GM18508 (cell line): ENCODE measurements around the gene AGAP5.
"Not testable (repeated sequence)": the region's sequence is repeated elsewhere in the genome, so short reads cannot be mapped to it uniquely, and the experiment has no call there.

Experiments used
- ATAC-seq: cut with Tn5 transposase; IDR thresholded peaks from one replicate; pipeline ENCODE4 v1.9.1; 2021; ENCODE audit warnings: moderate number of reproducible peaks; ENCODE audit not compliant: insufficient read depth, unreplicated experiment

The AGAP5 gene

DNA sequence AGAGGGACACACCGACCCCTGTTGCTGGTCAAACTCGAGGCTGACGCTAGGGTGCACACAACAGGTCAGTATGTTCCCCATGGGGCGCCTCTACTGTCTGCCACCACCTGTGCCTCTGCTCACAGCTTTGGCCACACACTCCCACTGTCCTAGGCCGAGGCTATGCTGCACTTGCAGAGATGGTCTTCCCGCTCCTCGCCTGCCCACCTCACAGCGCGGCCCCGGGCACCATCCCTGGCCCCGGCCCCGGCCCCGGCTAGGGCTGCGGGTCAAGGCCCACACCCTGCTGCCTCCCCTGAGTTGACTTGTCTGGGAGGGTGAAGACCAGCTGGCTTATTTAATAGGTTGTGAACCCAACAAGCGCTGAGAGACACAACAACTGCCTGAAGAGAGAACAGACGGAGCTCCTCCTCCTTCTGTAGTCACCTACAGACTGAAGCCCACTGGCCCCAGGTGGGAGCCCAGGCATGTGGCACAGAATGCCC is at the start of gene AGAP5:
TSS of gene AGAP5 (minus strand) at position 435 of the 485 bp plus-strand sequence. CDS start at position 81, 354 bp downstream.
- ATAC-seq = not testable (repeated sequence)

DNA sequence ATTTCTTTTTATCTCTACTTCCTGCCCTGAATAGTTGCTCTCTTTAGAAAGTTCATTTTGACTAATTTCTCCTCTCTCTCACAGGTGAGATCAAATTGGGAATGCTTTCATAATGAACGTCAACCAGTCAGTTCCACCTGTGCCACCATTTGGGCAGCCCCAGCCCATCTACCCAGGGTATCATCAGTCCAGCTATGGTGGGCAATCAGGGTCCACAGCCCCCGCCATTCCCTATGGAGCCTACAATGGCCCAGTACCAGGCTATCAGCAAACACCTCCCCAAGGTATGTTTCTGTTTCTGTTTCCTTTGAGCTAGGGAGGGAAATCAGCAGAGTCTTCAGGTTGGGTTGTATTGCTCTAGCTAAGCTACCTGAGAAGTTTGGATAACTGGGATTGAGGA is 48.8 kb upstream of the AGAP5 start:
- no peak for ATAC-seq

- no peak for ATAC-seq
These were observed 46.7 kb upstream of the AGAP5 start for GRCh38 chr10:73744664-73744975.

DNA sequence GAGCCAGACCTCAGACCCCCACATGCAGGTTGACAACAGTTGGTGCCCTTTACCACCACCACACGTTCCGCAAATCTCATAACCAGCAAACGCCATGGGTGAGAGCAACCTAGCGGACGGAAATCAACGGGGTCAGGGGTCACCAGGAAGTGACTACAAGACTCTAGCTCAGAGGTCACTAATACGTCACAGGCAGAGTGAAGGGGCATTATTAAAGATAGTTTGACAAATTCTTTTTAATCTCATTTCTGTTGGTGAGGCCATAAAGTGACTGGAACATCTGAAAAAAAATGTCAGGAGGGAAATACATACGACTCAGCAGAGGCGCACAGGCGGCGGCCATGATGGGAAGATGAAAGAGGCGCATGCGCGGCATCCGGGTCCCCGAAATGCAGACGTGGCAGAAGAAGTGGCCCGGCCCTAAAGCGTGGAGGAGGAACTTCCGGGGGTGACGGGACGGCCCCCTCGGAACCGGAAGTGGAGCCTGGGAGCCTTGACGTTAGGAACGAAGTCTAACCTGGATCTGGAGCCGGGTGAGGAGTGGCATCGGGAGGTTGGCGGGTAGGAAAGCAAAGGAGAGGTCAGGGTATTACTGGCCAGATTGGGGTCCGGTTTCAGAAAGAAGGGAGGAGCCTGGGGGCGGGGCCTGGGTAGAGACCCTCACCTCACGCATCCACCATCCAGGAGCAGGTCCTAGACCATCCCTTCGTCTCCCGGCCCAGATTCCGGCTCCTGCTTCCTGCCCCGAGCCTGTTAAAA is 46.2 kb upstream of the AGAP5 start, which contains the start of gene SEC24C:
TSS of gene SEC24C (plus strand) at position 468 of the 759 bp plus-strand sequence. CDS start 2,461 bp downstream, outside the sequence.
- peak; percentile 50 for ATAC-seq

GRCh38 chr10:73743327-73743904 is 45.5 kb upstream of the AGAP5 start:
- no peak for ATAC-seq

DNA sequence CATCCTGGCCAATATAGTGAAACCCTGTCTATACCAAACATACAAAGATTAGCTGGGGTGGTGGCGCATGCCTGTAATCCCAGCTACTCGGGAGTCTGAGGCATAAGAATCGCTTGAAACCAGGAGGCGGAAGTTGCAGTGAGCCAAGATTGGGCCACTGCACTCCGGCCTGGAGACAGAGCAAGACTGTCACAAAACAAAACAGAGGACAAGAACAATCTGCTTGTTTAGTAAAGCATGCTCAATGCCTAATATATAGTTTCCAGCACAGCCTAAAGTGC is 44.5 kb upstream of the AGAP5 start:
- no peak for ATAC-seq

- not testable (repeated sequence) for ATAC-seq
These were observed 42.8 kb upstream of the AGAP5 start for GRCh38 chr10:73740501-73741254.

DNA sequence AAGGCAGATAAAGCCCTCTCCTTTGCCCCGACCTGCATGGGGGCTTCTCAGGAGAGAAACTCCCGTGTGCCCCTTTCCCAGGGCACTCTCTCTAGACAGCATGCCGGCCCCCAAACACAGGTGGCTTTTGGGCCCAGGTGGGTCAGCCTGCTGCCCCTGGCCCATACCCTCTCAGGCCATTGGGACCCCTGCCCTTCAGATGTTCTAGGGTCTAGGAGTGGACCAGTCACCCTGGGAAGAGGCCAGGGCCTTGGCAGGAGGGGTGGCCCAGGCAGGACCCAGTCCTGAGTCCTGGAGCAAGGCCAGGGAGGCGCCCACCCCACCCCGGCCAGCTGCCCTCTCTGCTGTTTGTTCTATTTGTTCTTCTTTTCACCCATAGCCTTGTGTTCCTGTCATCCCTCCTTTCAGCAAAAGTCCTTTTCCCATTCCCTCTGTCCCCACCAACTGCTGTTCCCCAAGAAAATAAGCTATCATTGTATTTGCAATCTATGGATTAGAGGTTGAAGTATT is 36.9 kb upstream of the AGAP5 start:
- no peak for ATAC-seq

GRCh38 chr10:73734028-73734720 is 36.3 kb upstream of the AGAP5 start:
- no peak for ATAC-seq

GRCh38 chr10:73732931-73733623 is 35.2 kb upstream of the AGAP5 start:
- ATAC-seq = no peak

- ATAC-seq = no peak
These were observed 34.5 kb upstream of the AGAP5 start for GRCh38 chr10:73732426-73732825.

DNA sequence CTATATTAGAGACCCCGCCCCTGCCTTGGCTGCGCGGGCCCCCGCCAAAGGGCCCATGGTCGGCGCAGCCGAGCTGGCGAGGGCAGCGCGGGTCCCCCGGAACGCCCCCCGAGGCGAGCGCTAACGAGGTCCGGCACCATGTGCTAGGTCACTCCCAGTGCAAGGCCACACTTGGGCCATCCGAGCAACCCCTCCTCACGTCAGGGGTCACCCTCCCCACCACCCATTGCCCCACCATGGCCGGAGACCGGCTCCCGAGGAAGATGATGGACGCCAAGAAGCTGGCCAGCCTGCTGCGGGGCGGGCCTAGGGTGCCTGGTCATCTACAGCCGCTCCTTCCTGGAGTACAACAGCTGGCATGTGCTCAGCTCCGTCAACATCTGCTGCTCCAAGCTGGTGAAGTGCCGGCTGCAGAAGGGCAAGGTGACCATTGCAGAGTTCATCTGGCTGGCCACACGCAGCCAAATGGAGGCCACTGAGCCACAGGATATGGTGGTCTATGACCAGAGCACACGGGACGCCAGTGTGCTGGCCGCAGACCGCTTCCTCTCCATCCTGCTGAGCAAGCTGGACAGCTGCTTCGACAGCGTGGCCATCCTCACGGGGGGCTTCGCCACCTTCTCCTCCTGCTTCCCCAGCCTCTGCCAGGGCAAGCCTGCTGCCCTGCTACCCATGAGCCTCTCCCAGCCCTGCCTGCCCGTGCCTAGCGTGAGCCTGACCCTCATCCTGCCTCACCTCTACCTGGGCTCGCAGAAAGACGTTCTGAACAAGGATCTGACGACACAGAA is 33.9 kb upstream of the AGAP5 start:
- ATAC-seq = no peak

GRCh38 chr10:73730153-73730906 is 32.4 kb upstream of the AGAP5 start:
- ATAC-seq = no peak

DNA sequence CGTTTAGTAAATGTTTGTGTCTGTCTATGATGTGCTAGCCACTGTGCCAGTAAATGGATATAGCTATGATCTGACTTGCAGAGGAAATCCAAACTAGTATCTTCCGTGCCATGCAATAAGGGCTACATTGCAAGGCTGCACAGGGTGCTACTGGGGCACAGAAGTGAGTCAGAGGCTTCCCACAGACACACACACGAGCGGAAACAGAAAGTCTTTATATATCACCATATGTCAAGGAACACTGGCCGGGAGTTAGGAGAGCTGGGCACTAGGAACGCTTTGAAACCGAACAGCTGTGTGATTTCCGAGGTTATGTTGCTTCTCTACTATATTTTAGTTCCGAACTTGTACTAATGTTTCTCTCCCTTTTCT is 31.9 kb upstream of the AGAP5 start:
- not testable (repeated sequence) for ATAC-seq

DNA sequence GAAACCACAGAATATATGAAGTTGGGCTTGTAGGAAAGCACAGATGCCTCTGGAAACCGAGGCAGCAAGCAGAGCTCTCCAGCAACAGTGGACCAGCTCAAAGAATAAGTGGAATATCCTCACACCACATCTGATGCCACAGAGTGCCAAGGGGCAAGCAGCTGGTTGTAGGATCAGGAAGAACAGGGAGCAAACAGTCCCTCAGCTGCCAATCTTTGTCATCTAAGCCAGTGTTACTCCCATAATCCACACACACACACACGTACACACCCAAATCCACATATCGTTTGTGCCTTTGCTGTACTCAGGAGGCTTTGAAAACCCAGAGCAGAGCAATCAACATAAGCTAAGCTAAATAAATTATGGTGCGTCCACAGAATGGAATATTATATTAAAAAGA is 25.6 kb upstream of the AGAP5 start:
- no peak for ATAC-seq

DNA sequence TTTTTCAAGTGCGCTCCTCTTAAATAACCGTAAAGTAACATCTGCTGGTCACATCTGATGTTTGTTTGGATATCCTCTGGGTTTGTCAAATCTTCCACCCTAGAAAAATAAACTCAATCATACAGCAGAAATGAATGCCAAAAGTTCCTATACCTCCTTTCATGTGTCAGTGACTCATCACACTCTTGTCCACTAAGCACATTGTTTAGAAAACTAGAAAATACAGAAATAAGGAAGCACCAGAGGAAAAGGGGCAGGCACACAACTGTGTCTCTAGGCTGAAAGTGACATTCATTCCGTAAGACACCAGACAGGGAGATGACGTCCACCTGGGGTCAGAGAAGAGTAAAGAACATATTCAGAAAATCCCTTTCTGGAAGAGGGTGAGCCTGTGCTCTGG is 22.7 kb upstream of the AGAP5 start:
- ATAC-seq = not testable (repeated sequence)

DNA sequence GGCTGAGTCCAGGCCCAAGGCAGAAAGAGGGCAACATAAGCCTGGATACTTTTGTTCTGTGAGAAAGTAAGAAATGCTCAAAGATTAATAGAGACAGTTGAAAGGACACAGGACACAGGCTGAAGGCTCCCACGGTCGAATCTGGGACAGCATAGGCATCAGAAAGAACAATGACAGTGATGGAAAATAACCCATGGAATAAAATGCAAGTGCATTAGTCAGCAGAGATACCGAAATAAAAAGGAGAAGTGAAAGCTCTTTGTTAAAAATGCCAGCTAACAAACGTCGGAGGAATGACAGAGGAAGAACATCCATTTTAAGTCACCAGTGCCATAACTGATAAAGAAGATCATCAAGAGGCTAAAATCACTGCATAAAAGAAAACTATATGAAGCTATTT is 19.6 kb upstream of the AGAP5 start:
- ATAC-seq = no peak

DNA sequence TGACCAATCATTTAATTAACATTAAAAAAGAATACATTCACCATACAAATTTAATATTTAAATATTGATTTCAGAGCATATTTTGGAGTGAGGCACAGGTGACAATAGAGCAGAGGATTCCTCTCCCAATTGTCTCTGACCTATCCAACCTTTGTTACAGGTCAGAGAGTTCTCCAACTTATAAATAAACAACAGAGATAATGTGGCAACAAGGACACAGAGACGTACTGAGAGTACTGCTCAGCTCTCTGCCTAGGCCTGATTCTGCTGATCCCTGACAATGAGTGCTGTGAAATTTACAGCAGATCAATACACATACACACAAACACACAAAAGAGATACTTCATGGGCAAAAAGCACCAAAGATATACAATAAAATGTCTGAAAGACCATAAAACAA is 18.3 kb upstream of the AGAP5 start:
- no peak for ATAC-seq
